DMS 273 (cell line): ENCODE results near the gene PAPPA.

Experiments used
- DNase-seq: peaks from one replicate; lab custom pipeline; 2025; ENCODE audit not compliant: unreplicated experiment; lab: John Stamatoyannopoulos, UW

PAPPA gene, protein sequence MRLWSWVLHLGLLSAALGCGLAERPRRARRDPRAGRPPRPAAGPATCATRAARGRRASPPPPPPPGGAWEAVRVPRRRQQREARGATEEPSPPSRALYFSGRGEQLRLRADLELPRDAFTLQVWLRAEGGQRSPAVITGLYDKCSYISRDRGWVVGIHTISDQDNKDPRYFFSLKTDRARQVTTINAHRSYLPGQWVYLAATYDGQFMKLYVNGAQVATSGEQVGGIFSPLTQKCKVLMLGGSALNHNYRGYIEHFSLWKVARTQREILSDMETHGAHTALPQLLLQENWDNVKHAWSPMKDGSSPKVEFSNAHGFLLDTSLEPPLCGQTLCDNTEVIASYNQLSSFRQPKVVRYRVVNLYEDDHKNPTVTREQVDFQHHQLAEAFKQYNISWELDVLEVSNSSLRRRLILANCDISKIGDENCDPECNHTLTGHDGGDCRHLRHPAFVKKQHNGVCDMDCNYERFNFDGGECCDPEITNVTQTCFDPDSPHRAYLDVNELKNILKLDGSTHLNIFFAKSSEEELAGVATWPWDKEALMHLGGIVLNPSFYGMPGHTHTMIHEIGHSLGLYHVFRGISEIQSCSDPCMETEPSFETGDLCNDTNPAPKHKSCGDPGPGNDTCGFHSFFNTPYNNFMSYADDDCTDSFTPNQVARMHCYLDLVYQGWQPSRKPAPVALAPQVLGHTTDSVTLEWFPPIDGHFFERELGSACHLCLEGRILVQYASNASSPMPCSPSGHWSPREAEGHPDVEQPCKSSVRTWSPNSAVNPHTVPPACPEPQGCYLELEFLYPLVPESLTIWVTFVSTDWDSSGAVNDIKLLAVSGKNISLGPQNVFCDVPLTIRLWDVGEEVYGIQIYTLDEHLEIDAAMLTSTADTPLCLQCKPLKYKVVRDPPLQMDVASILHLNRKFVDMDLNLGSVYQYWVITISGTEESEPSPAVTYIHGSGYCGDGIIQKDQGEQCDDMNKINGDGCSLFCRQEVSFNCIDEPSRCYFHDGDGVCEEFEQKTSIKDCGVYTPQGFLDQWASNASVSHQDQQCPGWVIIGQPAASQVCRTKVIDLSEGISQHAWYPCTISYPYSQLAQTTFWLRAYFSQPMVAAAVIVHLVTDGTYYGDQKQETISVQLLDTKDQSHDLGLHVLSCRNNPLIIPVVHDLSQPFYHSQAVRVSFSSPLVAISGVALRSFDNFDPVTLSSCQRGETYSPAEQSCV (N-terminal part only)

DNA sequence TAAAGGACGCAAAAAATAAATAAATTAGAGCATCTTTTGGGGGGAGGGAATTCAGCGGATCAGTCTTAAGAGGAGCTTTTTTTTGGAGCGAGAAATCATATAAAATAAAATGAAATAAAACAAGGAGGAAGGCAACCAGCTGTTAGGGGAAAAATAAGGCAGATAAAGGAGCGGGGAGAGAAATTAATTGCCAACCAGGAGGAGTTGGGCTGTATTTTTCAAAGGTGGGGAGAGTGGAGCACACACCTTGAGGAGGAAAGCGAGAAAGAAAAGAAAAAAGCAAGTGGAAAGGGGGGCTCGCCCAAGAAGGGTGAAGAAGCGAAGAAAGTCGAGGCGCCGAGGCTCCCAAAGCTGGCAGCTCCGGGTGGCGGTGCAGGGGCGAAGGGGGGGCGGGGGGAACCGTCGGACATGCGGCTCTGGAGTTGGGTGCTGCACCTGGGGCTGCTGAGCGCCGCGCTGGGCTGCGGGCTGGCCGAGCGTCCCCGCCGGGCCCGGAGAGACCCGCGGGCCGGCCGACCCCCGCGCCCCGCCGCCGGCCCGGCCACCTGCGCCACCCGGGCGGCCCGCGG is at the start of gene PAPPA:
TSS of gene PAPPA (plus strand) at position 27 of the 569 bp plus-strand sequence. CDS start at position 409, 382 bp downstream.
- peak; percentile 40 for DNase-seq

DNA sequence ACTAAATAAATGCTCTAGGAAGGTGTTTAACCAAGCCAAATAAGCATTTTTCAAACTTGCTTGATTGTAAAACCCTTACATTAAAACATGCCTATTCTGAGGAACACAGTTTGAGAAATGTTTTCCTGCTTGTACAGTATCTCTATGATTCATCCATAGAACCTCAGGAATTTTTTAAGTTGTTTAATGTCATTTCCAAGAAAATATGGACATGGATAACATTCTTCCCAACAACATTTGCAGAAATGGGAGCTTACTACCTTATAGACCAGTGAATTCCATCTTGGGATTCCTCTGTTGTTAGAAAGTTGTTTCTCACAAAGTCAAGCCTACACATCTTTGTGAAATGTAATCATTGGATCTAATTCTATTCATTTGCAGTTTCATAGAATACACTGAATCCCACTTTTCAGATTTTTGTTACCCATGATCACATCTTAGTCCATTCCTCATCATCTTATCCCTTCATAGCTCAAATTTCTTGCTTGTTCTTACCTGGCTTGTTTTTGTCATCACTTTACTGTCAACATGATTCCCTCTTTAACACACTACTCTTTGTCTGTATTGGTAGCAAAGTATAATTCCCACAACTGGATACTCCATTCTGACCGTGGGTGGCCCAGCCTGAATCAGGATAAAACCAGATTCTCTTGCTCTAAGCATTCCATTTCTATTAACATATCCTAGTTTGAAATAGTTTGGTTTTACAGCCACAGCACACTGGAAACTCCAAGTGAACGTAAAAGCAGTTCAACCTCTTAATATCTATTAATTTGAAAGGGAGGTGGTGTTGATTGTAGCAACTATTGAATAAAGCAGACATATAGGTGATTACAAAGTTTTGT is 49.4 kb upstream of the PAPPA start:
- no peak for DNase-seq

DNA sequence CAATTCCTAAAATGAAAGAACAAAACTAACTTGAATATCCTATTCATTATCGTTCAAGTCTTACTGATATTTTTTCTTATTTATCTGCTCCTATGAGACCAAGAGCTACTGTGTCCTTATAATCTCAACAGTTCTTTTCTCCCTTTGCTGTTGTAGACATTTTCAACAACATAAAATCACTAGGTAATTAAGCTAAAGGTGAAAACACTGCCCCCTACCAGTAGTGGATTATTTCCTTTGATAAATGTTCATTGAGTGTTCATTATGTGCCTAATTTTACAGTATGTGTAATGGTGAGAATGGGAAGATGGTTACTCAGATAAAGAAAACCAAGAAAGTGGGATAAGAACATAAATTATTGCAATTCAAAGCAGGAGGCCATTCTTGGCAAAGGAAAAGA is 41.4 kb upstream of the PAPPA start:
- DNase-seq = peak; percentile 29

DNA sequence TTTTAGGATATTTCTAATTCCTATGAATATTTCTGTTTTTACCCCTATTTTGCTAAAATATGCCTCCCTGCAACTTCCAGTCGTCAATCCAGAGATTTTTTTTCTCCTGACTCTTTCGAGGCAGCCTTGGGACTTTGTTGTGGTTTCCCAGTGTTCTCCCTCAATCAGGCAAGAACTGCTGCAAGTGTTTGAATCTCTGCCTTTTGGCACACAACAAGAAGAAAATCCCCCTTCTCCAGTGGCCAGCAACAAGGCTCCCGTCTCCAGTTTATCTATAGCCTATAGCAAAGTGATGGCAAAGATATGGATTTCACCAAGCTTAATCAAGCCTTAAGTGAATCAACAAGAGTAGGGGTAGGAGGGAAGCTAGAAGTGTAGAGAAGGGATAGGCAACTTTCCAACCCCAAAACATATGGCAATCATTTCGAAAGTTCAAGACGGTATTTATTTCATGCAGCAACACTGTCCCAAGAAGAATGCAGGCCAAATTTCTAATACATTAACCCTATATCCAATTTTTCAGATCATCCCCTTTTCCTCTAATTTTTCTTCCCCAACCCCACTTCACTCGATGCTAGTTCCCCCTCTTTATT is 37.7 kb upstream of the PAPPA start:
- DNase-seq = peak; percentile 2

DNA sequence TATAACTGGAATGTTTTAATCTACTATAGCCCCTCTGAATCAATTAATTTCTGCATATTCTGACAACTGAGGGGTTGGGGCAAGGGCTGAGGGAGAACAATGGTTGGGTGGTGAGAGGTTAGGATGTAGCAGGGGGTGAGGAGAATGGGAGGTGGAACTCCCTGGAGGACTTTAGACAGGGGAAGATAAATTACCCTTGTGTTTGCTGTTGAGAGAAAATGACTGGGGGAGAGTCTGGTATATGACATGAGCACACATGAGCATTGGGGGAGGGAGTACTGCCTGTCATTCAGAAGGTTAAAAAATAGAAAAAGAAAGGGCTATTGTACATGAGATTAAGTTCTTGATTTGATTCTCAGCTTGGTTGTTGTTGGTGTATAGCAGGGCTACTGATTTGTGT is 37.2 kb upstream of the PAPPA start:
- no peak for DNase-seq

DNA sequence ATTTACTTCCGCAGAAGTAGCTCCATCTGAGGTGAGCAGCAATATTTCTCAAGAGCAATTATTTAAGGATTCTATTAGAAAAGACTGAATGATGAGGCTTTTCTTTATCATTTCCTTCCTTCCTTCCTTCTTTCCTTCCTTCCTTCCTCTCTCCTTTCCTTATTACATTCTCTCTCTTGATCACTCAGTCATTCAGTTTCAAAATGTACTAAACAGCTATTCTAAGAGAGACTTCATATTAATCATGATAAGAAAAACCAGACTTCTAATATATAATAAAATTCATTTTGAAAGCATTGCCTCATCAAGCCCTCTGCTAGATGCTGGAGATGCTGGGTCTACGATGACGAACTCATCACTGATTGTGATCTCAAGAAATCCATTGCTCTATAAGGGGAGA is 30.4 kb upstream of the PAPPA start:
- DNase-seq = no peak

DNA sequence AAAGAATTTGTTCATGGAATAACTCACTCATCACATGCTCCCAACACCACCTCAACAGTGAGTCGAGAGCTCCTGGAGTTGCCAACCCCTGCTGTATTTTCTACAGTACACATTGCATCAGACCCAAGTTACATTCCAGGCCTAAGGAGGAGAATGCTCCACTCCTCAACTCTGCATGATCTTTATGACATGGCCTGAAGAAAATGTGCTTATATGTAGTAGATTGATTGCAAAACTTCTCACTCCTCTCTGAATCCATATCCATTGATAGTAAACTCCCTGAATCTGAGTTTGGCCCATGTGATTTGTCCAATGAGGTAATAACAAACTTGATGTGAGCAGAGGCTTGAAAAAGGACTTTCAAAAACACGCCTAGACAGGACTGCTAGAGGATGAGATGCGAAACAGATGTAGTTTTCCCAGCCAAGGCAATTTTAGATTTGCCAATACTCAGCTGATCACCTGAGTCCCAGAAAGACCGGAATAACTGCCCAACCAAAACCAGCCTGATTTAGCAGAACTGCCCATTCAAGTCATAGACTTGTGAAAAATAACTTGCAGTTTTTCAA is 29.0 kb upstream of the PAPPA start:
- no peak for DNase-seq

DNA sequence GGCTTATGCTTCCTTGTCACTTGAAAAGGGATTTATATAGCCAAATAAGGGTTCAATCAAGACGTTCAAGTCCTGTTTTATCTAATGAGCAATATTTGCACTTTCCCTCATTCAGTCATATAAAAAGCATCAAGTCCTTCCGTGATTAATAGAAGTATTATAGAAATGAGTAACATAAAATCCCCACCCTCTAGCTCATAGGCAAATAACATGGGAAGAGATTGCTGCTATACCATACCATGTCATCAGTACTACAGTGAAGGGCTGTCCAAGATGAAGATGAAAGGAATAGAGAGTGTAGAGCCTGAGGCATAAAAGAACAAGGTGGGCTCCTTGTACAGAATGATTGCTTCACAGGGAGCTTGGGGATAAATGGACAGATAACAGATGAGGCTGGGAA is 20.4 kb upstream of the PAPPA start:
- no peak for DNase-seq

DNA sequence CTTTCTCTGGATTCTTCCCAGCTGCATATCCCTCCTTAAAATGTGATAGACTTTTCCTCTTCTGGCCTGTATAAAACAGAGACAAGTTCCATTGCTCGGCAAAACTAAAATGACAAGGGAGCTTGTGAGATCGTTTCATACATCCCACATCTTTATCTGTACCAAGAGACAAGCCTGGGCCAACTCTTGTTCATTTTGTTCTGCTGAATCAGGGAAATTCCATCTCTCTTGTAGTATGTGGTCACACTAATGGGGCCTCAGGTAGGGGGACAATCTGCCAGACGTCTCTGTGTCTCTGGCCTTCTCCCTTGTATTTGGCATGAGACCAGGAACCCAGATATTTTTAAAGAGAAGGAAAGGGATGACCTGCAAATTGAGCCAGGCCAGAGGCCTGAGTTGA is 18.6 kb upstream of the PAPPA start:
- no peak for DNase-seq

DNA sequence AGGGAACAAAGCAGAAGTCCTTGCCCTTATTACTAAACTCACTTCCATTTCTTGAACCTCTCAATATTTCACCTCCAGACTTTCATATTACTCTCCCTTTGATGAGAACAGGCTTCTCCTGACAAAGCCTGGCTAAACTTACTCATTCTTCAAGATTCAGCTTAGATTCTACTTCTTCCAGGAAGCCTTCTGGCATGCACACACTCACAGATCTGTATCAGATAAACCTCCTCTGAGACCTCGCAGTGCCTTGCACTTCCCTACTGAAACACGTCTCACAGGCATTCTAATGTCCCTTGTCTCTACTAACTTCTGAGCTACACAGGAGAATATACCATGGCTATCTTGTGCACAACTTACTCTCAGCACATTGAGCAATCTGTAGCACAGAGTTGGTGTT is 16.6 kb upstream of the PAPPA start:
- DNase-seq = no peak

DNA sequence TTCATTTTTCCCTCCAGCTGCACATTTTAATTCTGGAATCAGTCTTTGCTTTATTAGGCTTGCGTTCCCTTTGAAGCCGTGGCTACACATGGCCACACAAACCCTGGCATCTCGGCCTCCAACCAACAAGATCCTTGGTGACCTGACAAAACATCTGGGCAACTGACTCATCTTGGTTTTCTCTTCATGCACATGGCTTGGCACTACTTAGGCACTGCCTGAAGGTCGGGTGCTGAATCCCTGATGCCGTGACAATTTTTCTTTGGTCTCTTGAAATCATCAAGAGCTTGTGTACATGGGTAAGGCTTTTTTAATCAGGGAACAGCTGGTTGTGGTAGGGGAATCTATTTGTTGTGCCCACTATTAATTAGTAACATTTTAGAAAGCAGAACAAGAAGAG is 16.0 kb upstream of the PAPPA start:
- no peak for DNase-seq

DNA sequence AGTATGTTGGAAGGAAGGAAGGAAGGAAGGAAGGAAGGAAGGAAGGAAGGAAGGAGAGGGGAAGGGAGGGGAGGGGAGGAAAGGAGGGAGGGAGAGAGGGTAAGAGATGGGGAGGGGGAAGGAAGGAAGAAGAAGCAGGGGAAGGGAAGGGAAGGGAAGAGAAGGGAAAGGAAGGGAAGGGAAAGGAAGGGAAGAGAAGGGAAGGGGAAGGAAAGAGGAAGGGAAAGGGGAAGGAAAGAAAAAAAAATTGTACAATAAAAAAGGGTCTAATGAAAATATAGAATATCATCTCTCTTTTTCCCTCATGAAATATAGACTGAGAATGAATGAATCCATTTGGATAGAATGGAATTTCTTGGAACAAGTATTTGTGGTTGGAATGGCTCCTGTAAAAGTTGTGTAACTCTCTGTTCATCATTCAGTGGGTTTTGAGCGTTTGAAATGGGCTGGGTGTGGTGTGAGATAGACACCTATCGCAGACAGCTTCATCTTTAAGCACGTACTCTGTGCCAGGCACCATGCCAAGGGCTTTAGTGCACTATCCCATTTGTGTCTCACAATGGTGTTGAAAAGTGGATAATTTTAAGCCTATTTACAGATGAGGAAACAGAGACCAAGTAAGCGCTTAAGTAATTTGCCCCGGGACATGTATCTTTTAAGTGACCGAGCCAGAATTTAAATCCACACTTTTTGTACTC is 11.6 kb upstream of the PAPPA start:
- DNase-seq = no peak

DNA sequence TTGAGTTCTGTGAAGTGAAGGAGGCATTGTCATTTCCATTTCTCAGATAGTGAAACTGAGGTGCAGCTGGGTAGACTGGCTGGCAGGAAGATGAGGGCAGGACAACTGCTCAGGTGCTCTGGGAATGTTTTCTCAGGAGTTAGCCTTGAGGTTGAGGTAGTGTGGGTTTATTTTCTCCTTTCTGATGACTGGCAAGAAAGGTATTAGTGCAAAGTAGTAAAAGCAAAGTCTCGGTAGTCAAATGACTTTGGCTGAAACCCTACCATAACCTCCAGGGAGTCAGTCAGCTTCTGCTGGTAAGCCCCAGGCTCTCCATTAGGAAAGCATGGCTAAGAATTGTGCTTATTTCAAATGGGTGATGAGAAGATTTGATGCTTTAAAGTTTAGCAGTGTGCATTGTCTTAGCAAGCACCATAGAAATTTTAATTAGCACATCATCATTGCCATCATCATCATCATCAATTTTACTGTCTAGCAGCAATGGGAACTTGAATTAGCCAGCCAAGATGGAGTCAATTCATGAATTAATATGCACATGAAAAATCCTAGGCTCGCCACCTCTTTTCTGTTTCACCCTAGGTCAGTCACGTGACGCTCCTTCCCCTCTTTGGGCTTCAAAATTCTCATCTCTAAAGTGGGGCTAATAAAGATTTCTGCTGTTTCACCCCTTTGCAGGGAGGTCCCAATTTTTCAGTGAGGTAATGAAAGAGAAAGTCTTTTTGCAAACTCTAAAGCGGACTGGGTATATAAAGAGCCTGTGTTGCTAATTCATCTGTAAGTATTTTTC is 10.7 kb upstream of the PAPPA start:
- no peak for DNase-seq

DNA sequence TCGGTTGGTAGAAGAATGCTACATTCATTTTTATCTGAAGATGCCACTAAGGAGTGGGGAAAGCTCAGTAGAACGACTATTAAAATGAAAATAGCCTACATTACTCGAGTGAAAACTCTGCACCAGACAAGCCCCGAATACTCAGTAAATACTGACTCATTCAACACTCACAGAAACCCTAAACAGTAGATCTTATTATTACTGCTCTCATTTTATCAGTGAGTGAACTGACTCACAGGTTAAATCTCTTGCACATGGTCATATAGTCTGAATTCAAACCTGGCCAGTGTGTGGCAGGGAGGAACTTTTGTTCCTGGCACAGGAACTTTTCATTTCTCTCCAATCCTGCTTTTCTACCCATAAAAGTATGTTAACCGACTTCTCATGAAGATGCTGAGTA is 9.6 kb upstream of the PAPPA start:
- no peak for DNase-seq

DNA sequence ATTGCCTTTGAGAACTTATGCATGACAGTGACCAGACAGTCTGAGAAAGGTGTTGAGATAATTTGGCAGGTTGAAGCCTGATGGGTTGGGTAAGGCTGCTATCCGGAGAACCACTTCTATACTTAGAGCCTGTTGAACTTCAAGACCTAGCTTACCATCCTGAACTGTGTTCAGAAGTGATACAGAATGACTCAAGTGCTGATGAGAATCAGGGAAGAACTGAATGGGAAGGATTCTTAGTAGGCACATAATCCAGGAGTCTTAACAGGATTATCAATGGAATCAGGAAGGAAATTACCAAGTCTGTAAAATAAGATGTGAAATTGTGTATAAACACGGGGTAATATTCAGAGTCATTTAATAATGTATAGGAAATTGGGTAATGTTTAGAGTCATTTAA is 9.0 kb upstream of the PAPPA start:
- DNase-seq = no peak

DNA sequence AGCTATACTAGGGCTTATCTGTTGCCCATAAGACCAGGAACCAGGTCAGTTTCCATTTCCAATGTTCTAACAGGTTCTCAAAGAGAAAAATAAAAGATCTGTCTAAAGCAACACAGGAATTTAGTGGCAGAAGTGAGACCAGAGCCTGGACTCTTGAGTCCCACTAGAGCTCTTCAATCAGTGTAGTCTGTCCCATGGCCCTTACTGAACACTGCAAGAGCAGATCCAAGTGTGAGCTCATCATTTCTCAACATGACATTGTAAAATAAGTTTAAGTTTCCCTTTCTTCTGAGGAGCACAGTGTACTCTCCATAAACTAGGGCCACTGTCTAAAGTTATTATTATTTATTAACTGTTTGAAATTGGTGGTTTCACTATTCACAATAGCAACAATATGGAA is 8.6 kb upstream of the PAPPA start:
- no peak for DNase-seq

DNA sequence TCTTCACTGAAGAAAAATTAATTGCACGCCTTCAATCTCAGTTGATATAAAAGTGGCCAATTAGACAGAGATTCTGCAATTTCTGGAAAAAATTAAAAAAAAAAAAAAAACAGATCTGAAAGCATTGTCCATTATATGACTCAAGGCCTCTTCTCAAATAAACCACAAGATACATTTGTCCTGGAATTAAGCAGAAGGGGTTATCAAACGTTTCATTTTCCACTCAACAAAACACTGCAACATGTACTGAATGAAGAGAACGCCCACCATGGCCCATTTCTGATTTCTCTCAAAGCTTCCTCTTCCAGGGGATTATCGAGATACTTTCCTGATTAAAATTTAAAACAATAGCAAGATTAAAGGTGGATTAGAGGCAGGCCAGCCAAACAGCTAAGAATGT is 5.8 kb upstream of the PAPPA start:
- no peak for DNase-seq

DNA sequence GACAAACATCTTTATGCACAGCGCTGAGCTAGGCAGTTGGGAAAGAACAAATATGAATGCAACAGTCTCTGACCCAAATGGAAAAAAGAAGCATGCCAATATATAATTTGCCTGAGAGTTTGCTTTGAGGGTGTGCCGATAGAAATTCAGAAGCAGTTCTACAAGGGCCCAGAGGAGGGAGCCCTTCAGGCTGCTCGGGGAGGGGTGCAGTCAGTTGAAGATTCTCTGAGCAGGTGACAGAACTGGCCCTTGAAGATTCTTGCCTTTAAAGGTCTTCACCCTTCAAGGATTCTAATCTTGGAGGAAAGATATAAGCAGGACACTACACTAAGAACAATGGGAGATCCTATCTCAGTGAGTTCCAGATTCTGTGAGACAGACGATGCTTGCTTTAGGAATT is 3.7 kb upstream of the PAPPA start:
- peak; percentile 54 for DNase-seq
